ENCODE data around the gene CDH6.

Gene CDH6

DNA sequence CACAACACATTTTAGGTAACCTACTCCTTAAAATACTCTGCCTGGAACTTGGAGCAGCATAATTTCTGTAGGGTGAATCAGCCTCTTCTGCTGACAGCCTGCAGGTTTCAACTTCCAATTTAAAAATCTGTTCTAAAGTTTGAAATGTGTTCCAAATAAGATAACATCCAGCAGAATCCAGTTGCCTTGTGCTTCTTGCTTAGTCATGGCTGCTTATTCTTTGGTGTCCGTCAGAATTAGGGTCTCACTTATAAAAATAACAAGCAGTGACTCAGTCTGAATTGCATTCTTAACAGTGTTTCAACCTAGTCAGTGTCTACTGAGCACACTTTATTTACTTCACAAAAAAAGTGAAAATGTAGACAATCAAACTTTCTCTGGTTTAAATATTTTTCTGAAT lies 3.7 kb downstream of the CDH6 start:
- DNase-seq (ENCODE audit: low read depth in 2 of 2): no peak

DNA sequence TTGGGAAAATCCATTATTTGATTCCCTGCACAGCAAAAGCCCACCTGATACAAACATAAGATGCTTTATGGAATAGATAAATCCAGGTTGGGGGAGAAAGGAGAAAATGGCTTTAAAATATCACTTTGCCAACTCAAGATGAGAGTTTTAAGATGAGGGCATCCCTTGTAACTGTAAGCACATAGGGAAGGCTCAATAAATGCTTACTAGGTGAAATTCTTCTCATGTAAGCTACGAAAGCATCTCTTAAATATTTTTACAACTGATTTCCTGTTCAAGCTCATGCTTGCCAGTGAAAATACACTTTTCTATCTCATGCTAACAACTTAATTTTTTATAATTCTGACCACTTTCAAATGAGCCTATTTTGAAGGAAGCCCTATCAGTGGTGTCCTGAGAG lies 11.5 kb downstream of the CDH6 start:
- DNase-seq (ENCODE audit: low read depth in 2 of 2): no peak

DNA sequence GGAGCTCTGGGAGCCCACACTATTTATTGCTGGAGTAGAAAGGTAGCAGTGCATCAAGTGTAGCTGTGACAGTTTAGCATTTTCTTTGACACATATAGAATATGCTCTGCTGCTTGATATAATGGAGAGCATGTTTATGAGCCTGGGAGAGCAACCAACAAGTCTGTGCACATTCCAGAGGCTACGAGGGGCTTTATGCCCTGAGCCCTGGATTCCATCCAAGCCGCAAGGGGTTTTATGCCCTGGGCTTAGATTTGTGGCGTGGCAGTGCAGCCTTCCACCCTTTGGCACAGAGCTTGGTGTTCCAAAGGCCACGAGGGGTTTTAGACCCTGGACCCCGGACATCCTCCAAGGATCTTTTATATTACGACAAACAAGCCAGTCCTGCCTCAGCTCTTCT lies 14.6 kb downstream of the CDH6 start:
- DNase-seq (ENCODE audit: low read depth in 2 of 2): no peak

DNA sequence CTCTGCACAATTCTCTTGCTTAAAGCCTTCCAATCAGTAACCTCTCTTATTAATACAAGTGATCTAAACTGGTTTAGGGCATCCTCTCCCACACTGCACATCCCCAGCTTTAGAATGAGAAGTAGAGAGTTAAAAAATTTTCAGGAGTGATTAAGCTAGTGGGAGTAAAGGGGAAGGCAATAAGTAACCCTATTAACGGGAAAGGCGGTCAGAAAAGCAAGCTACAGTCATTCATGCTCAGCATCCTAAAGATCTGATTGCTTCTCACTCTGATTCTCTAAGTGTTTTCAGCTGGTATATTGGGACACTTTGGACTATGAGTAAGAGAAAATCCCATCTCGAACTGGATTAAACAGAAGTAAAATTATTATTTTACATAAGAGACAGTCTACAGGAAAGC lies 15.8 kb downstream of the CDH6 start:
- DNase-seq (ENCODE audit: low read depth in 2 of 2): no peak

DNA sequence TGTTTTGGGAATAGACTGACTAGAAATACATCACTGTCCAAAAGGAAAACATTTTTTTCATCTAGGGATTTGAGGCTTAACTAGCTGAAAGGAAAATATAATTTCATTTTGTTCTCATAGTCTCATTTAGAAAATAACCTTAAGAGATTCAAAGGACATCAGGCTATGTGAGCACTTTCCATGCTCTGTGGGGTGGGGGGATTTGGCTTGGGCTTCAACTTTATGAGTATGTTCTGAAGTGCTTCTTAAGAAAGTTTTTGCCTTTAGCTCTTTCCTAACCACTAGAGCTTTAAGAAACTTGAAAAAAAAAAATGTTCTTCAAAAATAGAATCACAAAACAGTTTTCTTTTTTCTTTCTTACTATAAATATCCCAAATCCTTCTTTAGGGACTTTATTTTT lies 17.6 kb downstream of the CDH6 start:
- no peak for DNase-seq (ENCODE audit: low read depth in 2 of 2)

DNA sequence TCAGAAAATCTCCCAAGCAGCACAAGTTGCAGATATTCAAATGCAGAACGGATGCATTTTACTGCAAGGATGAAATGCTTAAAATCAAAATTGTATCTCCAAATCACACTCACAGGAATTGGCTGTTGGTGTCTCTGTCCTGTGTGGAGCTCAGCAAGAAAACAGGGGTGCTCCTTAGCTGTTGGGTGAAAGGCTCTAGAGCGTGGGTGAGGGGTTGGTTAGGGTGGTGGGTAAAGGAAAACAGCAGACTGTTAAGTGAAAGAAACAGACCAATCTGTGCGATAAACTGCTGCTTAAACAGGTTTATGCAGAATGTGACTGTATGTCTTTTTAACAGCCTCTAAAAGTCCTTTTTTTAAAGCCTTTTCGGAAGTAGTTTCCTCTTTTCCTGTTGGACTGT lies 19.8 kb downstream of the CDH6 start:
- DNase-seq (ENCODE audit: low read depth in 2 of 2): no peak

DNA sequence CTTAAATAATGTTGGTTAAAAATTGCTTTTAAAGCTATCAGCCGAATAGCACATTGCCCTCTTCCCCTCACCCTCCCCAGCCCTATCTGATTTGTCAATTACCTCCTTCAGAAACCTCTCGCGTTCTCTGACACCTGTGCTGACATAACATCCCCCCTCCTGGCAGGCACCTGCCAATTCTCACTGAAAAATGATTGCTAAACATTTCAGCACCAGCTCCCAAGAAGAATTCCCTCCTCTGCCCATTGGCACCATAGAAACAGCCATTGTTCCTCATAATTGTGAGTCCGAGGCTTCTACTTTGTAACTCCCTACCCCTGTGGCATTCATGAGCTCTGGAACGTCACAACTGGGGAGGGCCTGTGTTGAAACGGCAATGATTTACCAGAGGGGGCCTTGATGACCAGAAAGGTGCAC lies 20.2 kb downstream of the CDH6 start:
- DNase-seq (ENCODE audit: low read depth in 2 of 2): no peak

DNA sequence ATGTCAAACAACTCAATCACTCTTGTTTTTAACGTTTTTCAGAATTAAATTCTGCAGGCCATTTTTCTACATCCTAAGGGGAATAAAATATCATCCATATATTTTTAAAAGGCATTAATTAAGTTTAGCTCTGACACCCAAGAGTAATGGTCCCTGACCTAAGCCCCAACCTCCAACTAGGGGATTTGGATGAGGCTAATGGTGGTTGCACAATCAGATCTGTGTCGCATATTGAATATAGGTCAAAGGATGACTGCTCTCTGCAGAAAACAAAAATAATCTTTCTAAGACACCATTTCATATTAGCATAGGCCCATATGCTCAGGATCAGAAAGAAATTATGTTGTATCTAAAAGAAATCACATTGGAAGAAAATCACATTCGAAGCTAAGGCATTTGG lies 20.7 kb downstream of the CDH6 start:
- DNase-seq (ENCODE audit: low read depth in 2 of 2): no peak

DNA sequence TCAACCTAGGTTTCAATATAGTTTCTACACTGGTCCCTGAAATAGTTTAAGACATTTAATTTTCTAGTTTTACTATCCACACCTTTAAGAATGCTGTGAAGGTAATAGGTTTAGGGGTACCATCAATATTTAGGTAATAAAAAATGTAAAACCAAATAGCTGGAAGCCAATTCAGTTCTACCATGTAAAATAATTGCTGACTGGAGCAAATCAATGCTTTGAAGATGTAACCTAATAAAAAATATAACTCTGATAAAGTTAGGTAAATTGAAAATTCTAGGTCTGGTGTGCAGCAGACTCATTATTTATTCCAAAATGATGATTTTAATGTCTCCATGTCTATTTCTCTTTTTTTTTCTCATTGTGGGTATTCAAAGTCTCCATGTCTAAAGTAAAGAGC lies 21.8 kb downstream of the CDH6 start:
- DNase-seq (ENCODE audit: low read depth in 2 of 2): no peak

DNA sequence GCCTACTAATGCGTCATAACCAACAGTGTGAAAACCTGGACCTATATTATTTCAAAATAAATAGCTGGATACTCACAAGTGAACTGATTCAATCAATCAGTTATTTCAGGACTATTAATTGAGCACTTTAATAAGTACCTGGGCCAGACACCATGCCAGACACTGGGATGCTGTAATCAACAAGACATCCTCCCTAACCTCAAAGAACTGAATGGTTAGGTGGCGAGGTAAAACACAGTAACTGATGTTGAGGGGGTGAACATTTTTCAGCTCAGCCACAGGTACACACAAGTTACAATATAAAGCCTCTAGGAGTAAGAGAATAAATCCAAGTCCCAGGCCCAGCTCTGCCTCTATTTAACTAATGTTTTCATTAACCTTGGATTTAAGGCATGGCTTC lies 24.0 kb downstream of the CDH6 start:
- DNase-seq (ENCODE audit: low read depth in 2 of 2): no peak

DNA sequence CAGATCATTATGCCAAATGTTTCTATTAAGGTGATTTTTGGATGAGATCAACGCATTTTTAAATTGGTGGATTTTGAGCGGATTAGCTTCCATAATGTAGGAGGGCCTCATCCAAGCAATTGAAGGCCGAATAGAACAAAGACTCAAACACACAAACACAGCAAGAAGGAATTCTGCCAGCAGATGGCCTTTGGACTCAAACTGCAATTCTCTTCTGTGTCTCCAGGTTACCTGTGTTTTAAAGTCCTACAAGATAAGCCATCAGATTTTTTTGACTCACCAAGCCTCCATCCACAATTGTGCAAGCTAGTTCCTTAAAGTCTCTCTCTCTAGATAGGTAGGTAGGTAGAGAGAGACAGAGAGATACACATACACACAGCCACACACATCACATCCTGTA lies 25.5 kb downstream of the CDH6 start:
- no peak for DNase-seq (ENCODE audit: low read depth in 2 of 2)

DNA sequence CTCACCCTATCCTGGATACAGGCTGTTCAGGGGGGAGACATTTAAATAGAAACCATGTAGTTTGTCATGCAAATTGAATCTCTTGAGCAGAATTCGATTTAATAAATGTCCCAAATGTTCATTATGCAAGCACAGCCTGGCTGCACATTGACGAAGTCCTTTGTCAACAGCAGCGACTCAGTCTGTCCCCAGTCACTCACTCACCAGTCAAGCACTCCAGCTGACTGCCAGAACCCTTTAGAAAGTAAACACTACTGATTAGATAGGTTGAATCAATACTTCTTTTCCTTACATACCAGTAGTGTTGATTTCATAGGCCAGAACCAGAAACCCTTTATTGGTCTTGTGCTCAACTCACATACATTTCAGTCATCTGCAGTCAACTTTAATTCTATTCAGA lies 27.5 kb downstream of the CDH6 start:
- no peak for DNase-seq (ENCODE audit: low read depth in 2 of 2)

DNA sequence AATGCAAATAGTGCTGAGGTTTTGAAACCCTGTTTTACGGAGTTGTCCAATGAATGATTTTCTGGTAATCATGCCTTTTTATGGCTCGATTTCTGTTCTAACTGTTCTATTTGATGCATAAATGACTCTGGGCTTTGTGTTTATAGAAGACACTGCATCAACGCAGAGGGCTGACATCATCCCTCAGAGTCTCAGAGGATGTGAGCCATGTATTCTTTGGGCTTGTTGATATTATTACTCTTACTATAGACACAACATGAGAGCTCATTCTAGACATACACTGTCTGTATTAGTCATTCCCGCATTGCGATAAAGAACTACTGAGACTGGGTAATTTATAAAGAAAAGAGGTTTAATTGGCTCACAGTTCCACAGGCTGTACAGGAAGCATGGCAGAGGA lies 31.6 kb downstream of the CDH6 start:
- no peak for DNase-seq (ENCODE audit: low read depth in 2 of 2)

DNA sequence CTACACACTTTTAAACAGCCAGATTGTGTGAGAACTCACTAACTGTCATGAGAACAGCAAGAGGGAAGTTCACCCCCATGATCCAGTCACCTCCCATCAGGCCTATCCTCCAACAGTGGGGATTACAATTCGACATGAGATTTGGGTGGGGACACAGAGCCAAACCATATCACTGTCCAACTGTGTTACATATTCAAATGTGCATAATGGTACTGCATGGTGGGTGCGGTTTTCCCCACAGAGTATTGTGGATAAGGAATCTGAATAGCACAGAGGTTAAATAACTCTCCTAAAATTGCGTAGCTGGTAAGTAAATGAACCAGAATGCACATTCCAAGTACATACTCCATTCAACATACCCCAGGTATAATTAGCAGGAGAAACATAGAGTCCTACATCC lies 32.1 kb downstream of the CDH6 start:
- DNase-seq (ENCODE audit: low read depth in 2 of 2): no peak

DNA sequence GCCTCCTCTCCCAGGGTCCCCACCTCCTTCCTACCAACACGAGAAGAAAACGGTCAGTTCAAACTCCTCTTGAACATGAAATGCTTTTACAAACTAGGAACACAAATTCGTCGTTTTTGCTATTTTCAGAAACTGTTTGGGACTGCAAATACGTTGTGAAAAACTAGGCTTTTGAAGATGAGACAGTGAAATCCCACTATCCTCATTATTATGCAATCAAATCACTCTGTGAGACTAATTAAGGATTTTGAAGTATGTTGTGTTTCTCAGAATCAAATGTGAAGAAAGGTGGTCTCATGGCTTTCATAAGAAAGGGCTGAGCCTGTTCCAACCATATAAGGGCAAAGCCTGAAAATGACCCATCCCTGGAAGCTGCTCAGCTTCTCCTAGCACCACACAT lies 33.2 kb downstream of the CDH6 start:
- no peak for DNase-seq (ENCODE audit: low read depth in 2 of 2)

DNA sequence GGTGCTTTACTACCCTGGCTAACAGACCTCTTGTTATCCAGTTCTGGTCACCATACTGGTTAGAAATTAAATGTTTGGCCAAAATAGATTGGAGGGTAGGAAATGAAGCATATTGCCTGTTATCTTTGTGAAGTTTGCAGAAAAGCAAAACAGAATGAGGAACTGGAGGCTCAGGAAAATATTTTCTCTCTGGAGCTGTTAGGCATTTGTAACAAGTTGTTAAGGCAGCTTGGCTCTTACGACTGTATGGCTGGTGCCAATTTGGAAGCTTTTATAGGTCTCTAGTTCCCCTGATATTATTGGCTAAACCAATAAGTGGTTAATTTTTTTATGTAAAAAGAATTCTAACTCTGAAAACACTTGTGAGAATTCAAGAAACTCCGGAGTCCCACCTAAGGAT lies 35.8 kb downstream of the CDH6 start:
- no peak for DNase-seq (ENCODE audit: low read depth in 2 of 2)

DNA sequence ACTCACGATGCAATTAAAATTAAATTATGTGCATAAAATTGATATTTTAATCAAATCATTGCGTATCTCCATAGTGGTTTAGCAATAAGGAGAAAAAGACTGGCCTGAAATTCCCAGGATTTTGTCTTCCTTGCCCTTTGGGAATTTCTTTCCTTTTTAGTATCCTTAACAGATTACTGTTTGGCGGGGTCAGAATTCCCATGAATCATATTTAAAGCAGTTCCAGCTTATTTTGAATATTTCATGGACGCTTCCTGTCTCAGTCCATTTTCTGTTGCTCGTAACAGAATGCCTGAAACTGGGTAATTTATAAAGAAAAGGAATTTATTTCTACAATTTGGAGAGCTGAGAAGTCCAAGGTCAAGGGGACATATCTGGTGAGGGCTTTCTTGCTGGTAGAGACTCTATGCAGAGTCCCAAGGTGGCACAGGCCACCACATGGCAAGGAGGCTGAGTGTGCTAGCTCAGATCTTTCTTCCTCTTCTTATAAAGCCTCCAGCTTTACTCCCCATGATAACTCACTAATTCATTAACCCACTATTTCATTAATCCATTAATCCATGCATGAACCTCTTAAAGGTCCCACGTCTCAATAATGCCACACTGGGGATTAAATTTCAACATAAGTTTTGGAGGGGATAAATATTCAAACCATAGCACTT lies 37.8 kb downstream of the CDH6 start:
- DNase-seq (ENCODE audit: low read depth in 2 of 2): no peak

DNA sequence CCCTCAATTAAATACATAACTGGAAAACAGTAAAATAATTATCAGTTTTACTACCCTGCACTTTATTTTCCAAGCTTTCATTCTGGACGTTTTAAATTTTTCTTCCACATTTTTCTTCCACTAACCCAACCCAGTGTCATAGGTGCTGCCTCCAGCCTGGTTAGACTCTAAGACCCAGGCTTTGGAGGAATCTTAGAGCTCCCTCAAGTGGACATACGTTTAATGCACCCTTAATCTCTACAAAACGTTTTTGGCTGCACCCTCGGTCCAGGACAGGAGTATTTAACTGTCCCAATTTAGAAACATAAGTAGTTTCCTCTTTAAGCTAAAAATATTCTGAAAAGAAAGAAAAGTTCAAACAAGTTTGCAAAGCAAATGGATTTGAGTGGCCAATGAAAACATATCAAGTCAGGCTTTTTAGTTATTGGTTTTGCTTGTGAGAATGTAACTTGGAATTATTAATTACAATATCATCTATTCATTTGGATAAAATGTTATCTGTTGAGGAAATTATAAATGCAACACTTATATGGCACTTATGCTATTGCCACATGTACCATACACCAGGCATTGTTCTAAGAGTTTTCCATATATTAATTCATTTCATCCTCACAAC lies 38.9 kb downstream of the CDH6 start:
- no peak for DNase-seq (ENCODE audit: low read depth in 2 of 2)

DNA sequence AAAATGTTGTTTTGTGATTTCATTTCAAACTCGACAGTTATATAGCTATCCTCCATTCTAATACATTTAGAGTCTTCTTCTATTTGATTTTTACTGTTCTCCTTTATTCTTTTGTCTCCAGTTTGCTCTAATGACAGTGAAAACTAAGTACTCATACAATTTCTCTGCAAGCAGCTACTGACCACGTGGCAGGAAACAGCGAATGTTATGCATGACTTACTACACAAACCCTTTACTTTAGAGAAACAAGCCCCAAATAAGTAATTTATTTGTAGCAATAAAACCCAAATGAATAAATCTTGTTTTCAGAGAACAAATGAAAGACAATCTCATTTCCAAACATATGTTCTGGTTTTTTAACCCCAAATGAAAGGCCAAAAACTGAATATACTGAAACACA lies 41.9 kb downstream of the CDH6 start:
- no peak for DNase-seq (ENCODE audit: low read depth in 2 of 2)

DNA sequence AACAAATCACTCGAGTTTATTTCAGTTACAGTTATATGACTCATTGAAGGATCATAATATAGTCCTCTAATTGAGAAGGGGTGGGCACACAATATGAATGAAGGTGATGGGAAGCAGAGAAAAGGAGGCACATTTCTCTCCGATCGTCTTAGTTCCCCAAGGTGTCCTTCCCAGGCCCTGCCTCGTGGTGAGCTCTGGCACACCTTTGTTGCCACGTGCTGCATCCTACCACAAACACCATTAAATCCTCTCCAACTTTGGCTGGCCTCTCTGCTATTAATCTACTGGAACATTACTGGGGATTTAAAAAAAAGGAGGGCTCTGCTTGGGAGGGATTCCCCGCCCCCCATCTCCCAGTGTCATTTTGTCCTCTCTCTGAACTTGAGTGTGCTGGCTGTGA lies 42.9 kb downstream of the CDH6 start:
- no peak for DNase-seq (ENCODE audit: low read depth in 2 of 2)

DNA sequence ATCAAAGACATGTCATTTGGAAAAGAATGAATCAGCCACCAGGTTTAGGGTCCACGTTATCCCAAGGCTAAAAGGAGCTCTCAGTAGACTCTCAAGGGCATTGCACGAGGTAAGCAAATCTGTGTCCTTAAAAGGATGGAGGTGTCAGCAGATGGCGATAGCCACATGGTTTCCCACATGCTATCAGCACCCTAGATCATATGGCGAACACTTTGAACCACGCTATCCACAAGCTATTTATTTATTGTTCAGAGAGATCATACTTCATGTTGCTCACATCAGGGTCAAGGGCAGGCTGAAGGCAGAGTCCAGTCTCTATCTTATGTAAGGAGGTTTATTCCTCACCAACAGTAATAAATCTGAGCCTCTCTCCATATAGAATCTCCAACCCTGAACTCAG lies 43.7 kb downstream of the CDH6 start:
- DNase-seq (ENCODE audit: low read depth in 2 of 2): no peak

DNA sequence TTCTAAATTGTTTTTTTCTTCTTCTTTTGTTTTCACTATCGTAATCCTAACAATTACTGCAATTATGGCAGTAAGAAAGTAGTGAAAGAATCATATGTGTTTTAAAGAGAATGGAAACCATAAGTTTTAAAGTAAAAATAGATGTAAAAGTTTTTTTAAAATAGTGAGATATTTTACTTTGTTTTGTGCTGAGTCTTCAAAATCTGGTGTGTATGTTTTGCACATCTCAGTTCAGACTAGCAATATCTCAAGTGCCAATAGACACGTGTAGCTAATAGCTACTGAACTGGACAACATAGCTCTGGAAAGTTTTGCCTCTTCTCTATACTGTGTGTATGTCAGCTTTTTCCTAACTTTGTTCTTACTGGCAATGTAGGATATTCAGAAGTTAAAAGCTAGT lies 45.0 kb downstream of the CDH6 start:
- no peak for DNase-seq (ENCODE audit: low read depth in 2 of 2)

DNA sequence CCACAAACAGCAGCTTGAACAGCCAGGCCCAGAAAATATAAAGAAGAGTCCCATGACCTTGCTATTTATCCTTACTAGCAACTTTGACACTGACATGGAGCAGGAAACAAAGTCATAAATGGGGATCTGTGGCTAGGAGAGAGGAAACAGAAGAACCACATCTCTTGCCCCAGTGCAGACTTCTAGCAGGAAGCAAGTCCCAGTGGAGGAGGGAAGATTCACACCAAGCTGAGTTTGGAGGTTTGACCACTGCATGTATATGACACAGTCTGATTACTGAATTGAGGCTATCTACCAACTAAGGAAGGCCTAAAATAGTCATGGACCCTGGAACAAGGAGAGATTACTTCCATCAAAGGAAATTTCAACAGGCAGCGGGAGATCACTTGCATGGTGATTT lies 51.4 kb downstream of the CDH6 start:
- no peak for DNase-seq (ENCODE audit: low read depth in 2 of 2)

DNA sequence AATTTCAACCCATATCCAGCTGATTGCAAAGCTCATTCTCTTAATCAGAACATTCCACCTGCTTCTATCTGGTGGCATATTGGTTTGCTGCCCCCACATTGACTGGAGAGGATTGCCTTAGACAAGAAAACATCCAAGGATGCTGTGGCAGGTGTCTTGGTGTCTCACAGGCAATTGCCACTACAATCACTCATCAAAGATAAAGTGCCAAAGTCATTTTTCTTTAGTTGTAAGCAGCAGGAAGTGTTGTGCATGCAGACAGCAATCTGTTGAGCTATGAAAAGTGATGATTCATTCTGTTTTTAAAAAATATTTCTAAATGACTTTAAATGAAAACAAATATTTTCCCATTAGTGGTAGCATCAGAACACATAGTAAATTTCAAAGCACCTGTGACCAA lies 53.9 kb downstream of the CDH6 start:
- no peak for DNase-seq (ENCODE audit: low read depth in 2 of 2)
